ENCODE results near the gene VSIG8. TPM values are rescaled to one million over a fixed set of nuclear protein-coding genes. Genes with fewer than 3 reads are reported as not detected.

VSIG8 gene
- total and polyA plus RNA-seq, 2 donors (not counting 1 experiment from before 2014, with no cell fraction given), result not detected

- H3K4me1 ChIP-seq (ENCODE audit: control insufficient read depth in 2 of 2, insufficient read depth in 2 of 2, low read length in 2 of 2), result peaks cover 0 to 6% of the 10 kb centered on the region in 2 donors
- H3K9me3 Mint-ChIP-seq (ENCODE audit: insufficient read depth), result no peaks in the 10 kb centered on the region
- no peak overlapping the region for H3K27ac ChIP-seq (ENCODE audit: low read length in 2 of 2)
- H3K4me2 ChIP-seq (replicated peaks; ENCODE audit: low read depth, low read length, poor library complexity, severe bottlenecking), result no peak overlapping the region
- peaks cover 7% of the 10 kb centered on the region for H3K4me1 Mint-ChIP-seq
- CTCF ChIA-PET, result interaction anchor here (0.7 to 11.7 kb wide), 6 partner anchors 15 to 590 kb away, joined by 3 to 252 read pairs (median 6); partner anchors contain the start of gene SLAMF8
- ATAC-seq (ENCODE audit: low read depth) (no peak), DNase-seq (no peak)
- POLR2A ChIA-PET, result no interaction called here
- H3K27me3 ChIP-seq (replicated peaks in 1 of 4; ENCODE audit: control extremely low read depth in 1 of 4, control insufficient read depth in 3 of 4, insufficient read depth in 4 of 4, low read length in 3 of 4), result peaks cover 0 to 31% (median 15%) of the 10 kb centered on the region in 4 experiments
- H2AFZ ChIP-seq (ENCODE audit: insufficient read depth, low read depth, low read length, poor library complexity, severe bottlenecking), result no peak overlapping the region
- intact Hi-C loops (cut with micrococcal nuclease), result no loop called here
- TF ChIP-seq EZH2 (IDR thresholded peaks at IDR 0.05; ENCODE audit: borderline replicate concordance, insufficient read depth, low read depth, low read length, poor library complexity, severe bottlenecking) (no peak), CTCF (IDR thresholded peaks at IDR 0.05) (no peak)
- no peaks in the 10 kb centered on the region for H3K36me3 ChIP-seq (replicated peaks in 1 of 2; ENCODE audit: control extremely low read depth in 1 of 2, control insufficient read depth in 1 of 2, extremely low read depth in 1 of 2, insufficient read depth in 2 of 2, low read length in 1 of 2)
- H3K9me3 ChIP-seq (ENCODE audit: control extremely low read depth in 1 of 3, control insufficient read depth in 2 of 3, insufficient read depth in 1 of 3, low read length in 2 of 3), result no peaks in the 10 kb centered on the region
- H3K9ac ChIP-seq (ENCODE audit: low read length), result no peak overlapping the region
- H4K20me1 ChIP-seq (ENCODE audit: control insufficient read depth, insufficient read depth, low read length, poor library complexity, severe bottlenecking), result no peaks in the 10 kb centered on the region
- no peak overlapping the region for H3K4me3 ChIP-seq (ENCODE audit: control extremely low read depth in 1 of 5, extremely low read depth in 1 of 5, insufficient read depth in 1 of 5, low read depth in 2 of 5, low read length in 4 of 5)
- H3K27ac Mint-ChIP-seq, result no peak overlapping the region
- WGBS (ENCODE audit: insufficient coverage), result no CpG with 5 or more reads among the region's 2 CpGs
- H3K27me3 Mint-ChIP-seq, result peaks cover 75% of the 10 kb centered on the region
- no peaks in the 10 kb centered on the region for H3K79me2 ChIP-seq (ENCODE audit: control insufficient read depth, insufficient read depth, low read length)
- H3K4me3 Mint-ChIP-seq, result no peak overlapping the region
Measured at GRCh38 chr1:159804924-159805323, 57.5 kb downstream of the VSIG8 start.

Small RNA genes lying within 50 kb of the gene (small RNA-seq; reads per million reads assigned to genes)
- gene MIR4259 (ENCODE audit: insufficient read length, low read depth, low replicate concordance) (not detected), gene RF00570 (ENCODE audit: insufficient read length, low read depth, low replicate concordance) (not detected)

Other genes starting within 250 kb of the VSIG8 start
- not detected in 2 replicates for gene CRP, start 148.1 kb downstream of the VSIG8 start, total RNA-seq
- not detected in 2 replicates for gene CRP, start 148.1 kb downstream of the VSIG8 start, polyA plus RNA-seq
- gene DUSP23, start 81.7 kb downstream of the VSIG8 start, total RNA-seq, result 9.5 and 9.6 TPM in 2 replicates
- 10.5 and 15.8 TPM in 2 replicates for gene DUSP23, start 81.7 kb downstream of the VSIG8 start, polyA plus RNA-seq
- 0.19 TPM in 1 of 2 replicates, not detected in the other for gene FCRL6, start 60.3 kb downstream of the VSIG8 start, total RNA-seq
- gene FCRL6, start 60.3 kb downstream of the VSIG8 start, polyA plus RNA-seq, result 0.81 and 1.2 TPM in 2 replicates
- 0.54 TPM in 1 of 2 replicates, not detected in the other for gene SLAMF8, start 35.8 kb downstream of the VSIG8 start, total RNA-seq
- 0.17 TPM in 1 of 2 replicates, not detected in the other for gene SLAMF8, start 35.8 kb downstream of the VSIG8 start, polyA plus RNA-seq
- gene CFAP45, start 37.5 kb upstream of the VSIG8 start, total RNA-seq, result 1.7 and 2.4 TPM in 2 replicates
- gene CFAP45, start 37.5 kb upstream of the VSIG8 start, polyA plus RNA-seq, result 1.3 and 5.2 TPM in 2 replicates
- 342 and 354 TPM in 2 replicates for gene TAGLN2, start 62.9 kb upstream of the VSIG8 start, total RNA-seq
- gene TAGLN2, start 62.9 kb upstream of the VSIG8 start, polyA plus RNA-seq, result 656 and 721 TPM in 2 replicates
- 0.15 and 0.37 TPM in 2 replicates for gene IGSF9, start 83.0 kb upstream of the VSIG8 start, total RNA-seq
- gene IGSF9, start 83.0 kb upstream of the VSIG8 start, polyA plus RNA-seq, result 0.36 and 0.89 TPM in 2 replicates
- not detected in 2 replicates for gene SLAMF9, start 91.6 kb upstream of the VSIG8 start, total RNA-seq
- gene SLAMF9, start 91.6 kb upstream of the VSIG8 start, polyA plus RNA-seq, result not detected in 2 replicates
- gene PIGM, start 169.3 kb upstream of the VSIG8 start, total RNA-seq, result 6.0 and 7.4 TPM in 2 replicates
- gene PIGM, start 169.3 kb upstream of the VSIG8 start, polyA plus RNA-seq, result 1.4 TPM in 2 replicates
- not detected in 2 replicates for gene KCNJ10, start 207.5 kb upstream of the VSIG8 start, total RNA-seq
- not detected in 2 replicates for gene KCNJ10, start 207.5 kb upstream of the VSIG8 start, polyA plus RNA-seq
- not detected in 2 replicates for gene KCNJ9, start 218.9 kb upstream of the VSIG8 start, total RNA-seq
- not detected in 2 replicates for gene KCNJ9, start 218.9 kb upstream of the VSIG8 start, polyA plus RNA-seq
- 33.5 and 37.2 TPM in 2 replicates for gene IGSF8, start 236.0 kb upstream of the VSIG8 start, total RNA-seq
- gene IGSF8, start 236.0 kb upstream of the VSIG8 start, polyA plus RNA-seq, result 45.8 and 56.0 TPM in 2 replicates